K562 (cell line): ENCODE data around the gene PIGH. TPM values are rescaled to one million over a fixed set of nuclear protein-coding genes. Genes with fewer than 3 reads are reported as not detected.

ENCODE experiments used
- ADNP ChIP-seq: fragments of 200-800 bp; sonication (Bioruptor generic); IDR thresholded peaks from 2 replicates; pipeline ENCODE4 v1.6.1; 2016; ENCODE audit warnings: missing genetic modification characterization, missing compliant biosample characterization
- ATF4 ChIP-seq: fragments of 450-650 bp; formaldehyde crosslinking; IDR thresholded peaks from 2 replicates; pipeline ENCODE4 v1.4.0; 2022; ENCODE audit warnings: mild to moderate bottlenecking, moderate library complexity
- CBFA2T2 ChIP-seq: fragments of 450-650 bp; conservative IDR thresholded peaks from 2 replicates; pipeline ENCODE4 v1.6.1; 2017; ENCODE audit warnings: mild to moderate bottlenecking
- CBX3 ChIP-seq, 2 experiments: IDR thresholded peaks; 1 replicate in 1 of 2; 2 replicates in 1 of 2; pipeline ENCODE4 v1.6.1; 2012; ENCODE audit warnings: inconsistent platforms in 2 of 2, low read length in 2 of 2, borderline replicate concordance in 1 of 2, control low read depth in 1 of 2
- CCAR2 ChIP-seq: fragments of 200-400 bp; formaldehyde crosslinking; IDR thresholded peaks from 2 replicates; pipeline ENCODE4 v1.6.1; 2017; ENCODE audit warnings: mild to moderate bottlenecking, low read depth, low read length
- CXXC5 ChIP-seq: fragments of 250-450 bp; sonication (Bioruptor Pico); IDR thresholded peaks from 2 replicates; pipeline ENCODE4 v1.8.0; 2022; ENCODE audit warnings: inconsistent platforms, mild to moderate bottlenecking, moderate library complexity
- JUND ChIP-seq, 2 experiments: IDR thresholded peaks; 2 replicates in 1 of 2; 3 replicates in 1 of 2; pipeline ENCODE4 v1.6.1; 2011; ENCODE audit warnings: borderline replicate concordance in 2 of 2, low read depth in 2 of 2, low read length in 2 of 2, improper control_type of control experiment in 1 of 2, missing biosample characterization in 1 of 2, missing genetic modification characterization in 1 of 2, missing genetic modification reagents in 1 of 2
- MBD1 ChIP-seq: fragments of 250-450 bp; sonication (Bioruptor Pico); IDR thresholded peaks from 2 replicates; pipeline ENCODE4 v1.8.0; 2022; ENCODE audit warnings: inconsistent platforms
- MECOM ChIP-seq: fragments of 250-450 bp; sonication (Bioruptor Pico); IDR thresholded peaks from 2 replicates; pipeline ENCODE4 v1.8.0; 2022; ENCODE audit warnings: inconsistent platforms
- MYC ChIP-seq, 2 experiments: fragments of 250-450 bp in 1 of 2; sonication (Bioruptor Pico) in 1 of 2; IDR thresholded peaks; 2 replicates each; pipeline versions ENCODE4 v1.5.1 to v1.6.1; 2012 to 2021; ENCODE audit warnings: low read depth in 2 of 2, borderline replicate concordance in 1 of 2, improper control_type of control experiment in 1 of 2, low read length in 1 of 2, mild to moderate bottlenecking in 1 of 2, moderate library complexity in 1 of 2
- NCOA2 ChIP-seq, 2 experiments: fragments of 450-650 bp; IDR thresholded peaks; 2 replicates each; pipeline ENCODE4 v1.6.1; 2018; ENCODE audit warnings: mild to moderate bottlenecking in 2 of 2, moderate library complexity in 1 of 2; ENCODE audit not compliant: partially characterized antibody in 2 of 2
- NCOA4 ChIP-seq: fragments of 450-650 bp; IDR thresholded peaks from 2 replicates; pipeline ENCODE4 v1.6.1; 2018; ENCODE audit warnings: mild to moderate bottlenecking; ENCODE audit not compliant: partially characterized antibody
- OTX1 ChIP-seq: fragments of 450-650 bp; formaldehyde crosslinking; IDR thresholded peaks from 2 replicates; pipeline ENCODE4 v1.4.0; 2022; ENCODE audit warnings: mild to moderate bottlenecking
- PHB ChIP-seq: fragments of 250-450 bp; sonication (Bioruptor Pico); IDR thresholded peaks from 2 replicates; pipeline ENCODE4 v1.5.0; 2021
- RBM34 ChIP-seq: fragments of 200-400 bp; formaldehyde crosslinking; IDR thresholded peaks from 2 replicates; pipeline ENCODE4 v1.6.1; 2018; ENCODE audit warnings: low read length, borderline replicate concordance; ENCODE audit not compliant: insufficient read depth
- SMAD2 ChIP-seq: fragments of 150-350 bp; IDR thresholded peaks from 2 replicates; pipeline ENCODE4 v1.6.1; 2014; ENCODE audit warnings: low read depth, mild to moderate bottlenecking, low read length
- TAL1 ChIP-seq: fragments of 450-650 bp; IDR thresholded peaks from 2 replicates; pipeline ENCODE4 v1.6.1; 2016; ENCODE audit warnings: mild to moderate bottlenecking
- ZNF133 ChIP-seq: fragments of 250-450 bp; sonication (Bioruptor Pico); IDR thresholded peaks from 2 replicates; pipeline ENCODE4 v1.4.0; 2020; ENCODE audit warnings: mild to moderate bottlenecking
- ZNF696 ChIP-seq: fragments of 250-450 bp; sonication (Bioruptor Pico); conservative IDR thresholded peaks from 2 replicates; pipeline ENCODE4 v1.4.0; 2020; ENCODE audit warnings: mild to moderate bottlenecking, moderate library complexity
- ZNF79 ChIP-seq: fragments of 250-450 bp; sonication (Bioruptor Pico); IDR thresholded peaks from 2 replicates; pipeline ENCODE4 v1.4.0; 2020; ENCODE audit warnings: low read depth, mild to moderate bottlenecking, moderate library complexity
- polyA plus RNA-seq, 8 experiments: library from polyadenylated mRNA; depleted of rRNA in 4 of 8; stranded (reverse) in 5 of 8; unstranded in 3 of 8; fragments of >200 nt; fragmentation: Nextera tagmentation in 2 of 8; fragmentation: Illumina TruSeq in 1 of 8; extraction: Ambion mirVana in 2 of 8; extraction: Trizol in 1 of 8; gene quantifications; 2 replicates each; pipeline versions ENCODE4 v1.2.1 to v1.2.3, GENCODE V29; 2011 to 2014; ENCODE audit warnings: inconsistent platforms in 1 of 8, missing spikeins in 1 of 8
- total RNA-seq, 7 experiments: library from RNA; depleted of rRNA in 6 of 7; stranded (reverse); fragments of >200 nt in 6 of 7; fragmentation: Illumina TruSeq in 2 of 7; extraction: Trizol in 2 of 7; gene quantifications; 2 replicates each; pipeline versions ENCODE4 v1.2.1 to v1.2.3, GENCODE V29; 2011 to 2021; ENCODE audit warnings: low replicate concordance in 1 of 7
- TF ChIP-seq, protein P1 (sequence below): fragments of 250-450 bp; sonication (Bioruptor Pico); IDR thresholded peaks from 2 replicates; pipeline ENCODE4 v1.5.0; 2021; ENCODE audit warnings: mild to moderate bottlenecking, moderate library complexity

Gene PIGH
- total and polyA plus RNA-seq, 9 of the 15 experiments (the other 6 are each of a cell fraction or from before 2014, with no cell fraction given), result 21.1 to 53.4 (median 24.7) TPM

- TF ChIP-seq CCAR2 (no peak), ZNF133 (CRISPR knock-in tag) (no peak), PHB (CRISPR knock-in tag) (no peak), NCOA4 (no peak), MYC (IDR thresholded peaks at IDR 0.05; ENCODE audit: low read depth, low read length) (peak; percentile 70; the same call in 1 of the 2 replicates), MYC (CRISPR knock-in tag; IDR thresholded peaks at IDR 0.05; ENCODE audit: borderline replicate concordance, low read depth) (no peak), TAL1 (no peak), CXXC5 (CRISPR knock-in tag) (peak; percentile 83), CBX3 (IDR thresholded peaks at IDR 0.05; ENCODE audit: borderline replicate concordance in 1 of 2, low read length in 2 of 2) (no peak), ZNF79 (CRISPR knock-in tag) (no peak), MBD1 (CRISPR knock-in tag) (no peak), SMAD2 (no peak), MECOM (CRISPR knock-in tag) (no peak), NCOA2 (IDR thresholded peaks at IDR 0.05; ENCODE audit: partially characterized antibody in 2 of 2) (no peak), ATF4 (CRISPR knock-in tag) (no peak), ZNF696 (no peak), JUND (IDR thresholded peaks at IDR 0.05; ENCODE audit: borderline replicate concordance, low read depth, low read length) (peak; percentile 36), JUND (tag; IDR thresholded peaks at IDR 0.05; ENCODE audit: borderline replicate concordance, low read depth, low read length) (no peak), CBFA2T2 (no peak), OTX1 (CRISPR knock-in tag) (no peak), RBM34 (no peak), ADNP (tag) (no peak; the same call in 1 of the 2 replicates)
- TF ChIP-seq, protein P1, sequence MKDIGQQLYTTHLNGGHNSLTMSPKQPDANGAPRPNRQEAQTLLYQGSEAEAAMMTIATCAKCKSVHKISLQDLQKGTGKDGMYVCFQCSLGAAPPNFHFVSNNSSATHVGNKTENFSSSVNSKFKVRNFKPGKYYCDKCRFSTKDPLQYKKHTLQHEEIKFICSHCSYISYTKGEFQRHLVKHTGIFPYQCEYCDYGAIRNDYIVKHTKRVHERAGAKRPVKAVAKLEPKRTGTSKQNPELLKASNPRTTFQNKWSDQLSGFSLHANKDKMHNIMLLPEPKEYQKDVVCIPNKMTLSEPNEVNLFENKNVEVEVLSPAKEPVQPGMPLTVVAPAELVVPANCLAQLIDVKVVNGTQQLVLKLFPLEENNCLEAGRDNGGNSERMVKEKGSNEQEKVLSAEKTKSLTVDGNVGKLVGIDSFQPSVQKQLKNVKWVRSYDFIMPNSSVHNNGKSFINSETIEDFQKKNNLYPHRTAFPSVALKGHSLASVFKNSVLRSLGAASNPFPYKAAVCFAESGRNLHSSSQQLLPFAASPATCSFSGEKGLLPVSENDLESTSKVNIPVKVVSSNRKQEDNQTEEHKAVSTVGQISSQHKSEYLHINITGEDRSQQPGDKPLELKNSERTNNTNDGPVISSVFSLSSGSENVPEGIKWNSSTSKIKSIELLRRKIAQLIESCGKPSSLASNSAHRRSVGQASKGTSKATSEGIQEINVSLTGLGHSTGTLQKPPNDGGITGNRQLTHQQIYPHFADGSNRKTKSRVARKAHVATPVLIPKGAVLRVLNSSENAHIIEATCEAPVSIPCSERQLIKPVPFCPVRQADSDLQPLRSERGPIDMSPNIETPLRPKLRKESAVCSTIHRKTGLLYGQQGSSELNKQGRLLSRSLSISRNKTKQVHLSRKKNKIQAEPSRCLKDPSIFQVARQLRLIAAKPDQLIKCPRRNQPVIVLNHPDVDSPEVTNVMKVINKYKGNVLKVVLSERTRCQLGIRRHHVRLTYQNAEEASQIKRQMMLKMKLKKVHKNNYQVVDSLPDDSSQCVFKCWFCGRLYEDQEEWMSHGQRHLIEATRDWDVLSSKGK (CRISPR knock-in tag), result no peak
These were observed at the start of gene PIGH (continued) for GRCh38 chr14:67599698-67600561.
